HepG2 (cell line): ENCODE data around the gene SAMD4A. TPM values are rescaled to one million over a fixed set of nuclear protein-coding genes. Genes with fewer than 3 reads are reported as not detected.

Experiments
- ATAC-seq: fragments of 200-7000 bp; cut with Tn5 transposase; 3 replicates; pipeline ENCODE4 v1.9.1; 2020; ENCODE audit warnings: mild to moderate bottlenecking, moderate library complexity
- BruUV-seq: library from RNA; stranded (reverse); fragments of 400-500 nt; replicated peaks from 2 replicates; lab custom pipeline; 2021; lab: Mats Ljungman, UMichigan
- CTCF ChIA-PET: fragments of 300-600 bp; formaldehyde crosslinking; extraction: SDS; loops from one replicate; lab custom pipeline; 2021; ENCODE audit warnings: low total read pairs, inconsistent platforms, low intra/inter-chr PET ratio; lab: Yijun Ruan, JAX
- POLR2A ChIA-PET: fragments of 350-600 bp; sonication (Branson Sonifier 250); formaldehyde crosslinking; loops from one replicate; lab custom pipeline; 2020; ENCODE audit warnings: antibody characterized with exemption, inconsistent platforms; lab: Yijun Ruan, JAX
- DNase-seq: peaks from one replicate; pipeline ENCODE4 v3.0.0-alpha.2; 2015; ENCODE audit warnings: low spot score
- FAIRE-seq: peaks from 3 replicates; lab custom pipeline; 2011; peaks lifted over from hg19 to GRCh38; lab: Jason Lieb, UNC
- H2AFZ ChIP-seq: one replicate; pipeline ENCODE4 v1.6.1; 2011; ENCODE audit warnings: low read length, inconsistent platforms
- H3K27ac ChIP-seq: fragments of 300-600 bp; 3 replicates; pipeline ENCODE4 v1.8.0; 2011; ENCODE audit warnings: mixed run types, mild to moderate bottlenecking, mixed read lengths, low read length, inconsistent platforms; ENCODE audit not compliant: insufficient read depth; ENCODE audit errors: extremely low read length
- H3K27me3 ChIP-seq, 2 experiments: fragments of 200-600 bp in 1 of 2; 2 replicates in 1 of 2; 3 replicates in 1 of 2; pipeline versions ENCODE4 v1.6.0 to v1.8.0; 2011; ENCODE audit warnings: low read length in 2 of 2, mild to moderate bottlenecking in 2 of 2, moderate library complexity in 2 of 2, inconsistent platforms in 1 of 2; ENCODE audit not compliant: insufficient read depth in 2 of 2, control insufficient read depth in 1 of 2
- H3K36me3 ChIP-seq, 2 experiments: fragments of 200-600 bp in 1 of 2; replicated peaks in 1 of 2; 2 replicates in 1 of 2; 3 replicates in 1 of 2; pipeline versions ENCODE4 v1.5.1 to v1.8.0; 2011; ENCODE audit warnings: low read length in 2 of 2, inconsistent platforms in 1 of 2; ENCODE audit not compliant: insufficient read depth in 2 of 2, control insufficient read depth in 1 of 2
- H3K4me1 ChIP-seq: 2 replicates; pipeline ENCODE4 v1.5.1; 2012; ENCODE audit warnings: low read length, inconsistent platforms; ENCODE audit not compliant: insufficient read depth
- H3K4me2 ChIP-seq: 2 replicates; pipeline ENCODE4 v1.6.0; 2011; ENCODE audit warnings: low read depth, low read length, inconsistent platforms
- H3K4me3 ChIP-seq, 3 experiments: fragments of 200-600 bp in 1 of 3; sonication (generic), shearing (Covaris generic) in 1 of 3; replicated peaks in 1 of 3; 2 replicates each; pipeline ENCODE4 v1.5.1; 2011 to 2016; ENCODE audit warnings: low read length in 3 of 3, inconsistent platforms in 2 of 3, low read depth in 2 of 3, mild to moderate bottlenecking in 2 of 3, control low read depth in 1 of 3, mixed read lengths in 1 of 3; ENCODE audit not compliant: insufficient read depth in 1 of 3
- H3K79me2 ChIP-seq: one replicate; pipeline ENCODE4 v1.6.1; 2011; ENCODE audit warnings: low read length, inconsistent platforms; ENCODE audit not compliant: insufficient read depth
- H3K9ac ChIP-seq: 2 replicates; pipeline ENCODE4 v1.6.0; 2011; ENCODE audit warnings: mild to moderate bottlenecking, low read depth, low read length, inconsistent platforms; ENCODE audit not compliant: insufficient read depth
- H3K9me3 ChIP-seq: 2 replicates; pipeline ENCODE4 v1.5.1; 2012; ENCODE audit warnings: mild to moderate bottlenecking, low read length
- H4K20me1 ChIP-seq: 2 replicates; pipeline ENCODE4 v1.6.0; 2011; ENCODE audit warnings: inconsistent platforms, mild to moderate bottlenecking, low read length, moderate library complexity; ENCODE audit not compliant: insufficient read depth
- CBX1 ChIP-seq: IDR thresholded peaks from one replicate; pipeline ENCODE4 v1.6.1; 2016; ENCODE audit warnings: antibody characterized with exemption, low read depth
- FIP1L1 ChIP-seq: fragments of 200-400 bp; formaldehyde crosslinking; IDR thresholded peaks from 2 replicates; pipeline ENCODE4 v1.6.1; 2018; ENCODE audit warnings: low read depth, mild to moderate bottlenecking, low read length, moderate library complexity, borderline replicate concordance; ENCODE audit not compliant: insufficient read depth
- NR2F2 ChIP-seq: IDR thresholded peaks from 2 replicates; pipeline ENCODE4 v1.6.1; 2012; ENCODE audit warnings: low read depth, inconsistent platforms, borderline replicate concordance
- RORA ChIP-seq: sonication (generic); formaldehyde crosslinking; IDR thresholded peaks from 2 replicates; pipeline ENCODE4 v1.5.0; 2020; ENCODE audit warnings: mild to moderate bottlenecking, missing genetic modification reagents, moderate library complexity
- SIN3B ChIP-seq: fragments of 150-350 bp; IDR thresholded peaks from 2 replicates; pipeline ENCODE4 v1.6.1; 2014; ENCODE audit warnings: low read length
- ZNF30 ChIP-seq: sonication (generic); formaldehyde crosslinking; IDR thresholded peaks from 2 replicates; pipeline ENCODE4 v1.5.0; 2020; ENCODE audit warnings: mild to moderate bottlenecking, missing genetic modification reagents
- ZNF432 ChIP-seq: sonication (generic); formaldehyde crosslinking; IDR thresholded peaks from 2 replicates; pipeline ENCODE4 v1.5.0; 2020; ENCODE audit warnings: missing genetic modification reagents, mild to moderate bottlenecking, borderline replicate concordance
- ZNF496 ChIP-seq: sonication (generic); formaldehyde crosslinking; IDR thresholded peaks from 2 replicates; pipeline ENCODE4 v1.8.1; 2023; ENCODE audit warnings: mild to moderate bottlenecking, moderate library complexity, missing genetic modification reagents; ENCODE audit not compliant: insufficient replicate concordance
- WGBS: methylation state at CpG from one replicate; pipeline ENCODE4 v1.1.6; 2017; ENCODE audit warnings: low lambda C conversion rate; 5-methylcytosine and 5-hydroxymethylcytosine counted together
- in situ Hi-C: cut with HindIII; loops from 2 replicates; pipeline ENCODE4 v1.10.0; 2017; ENCODE audit warnings: low pct_unique_long_range_greater_than_20kb; ENCODE audit not compliant: extremely low pct_ligation_motif_present
- intact Hi-C: fragments of 100-400 bp; cut with micrococcal nuclease; formaldehyde crosslinking; loops from one replicate; pipeline ENCODE4 v1.10.0; 2022; ENCODE audit not compliant: unreplicated experiment
- polyA plus RNA-seq, 8 experiments: library from polyadenylated mRNA; depleted of rRNA in 3 of 8; stranded (reverse) in 7 of 8; unstranded in 1 of 8; fragments of >200 nt; fragmentation: Illumina TruSeq in 4 of 8; extraction: Trizol in 4 of 8; gene quantifications; 2 replicates each; pipeline versions ENCODE4 v1.2.1 to v1.2.3, GENCODE V29; 2011 to 2016; ENCODE audit warnings: low read depth in 4 of 8, missing spikeins in 1 of 8, mixed read lengths in 1 of 8; ENCODE audit not compliant: insufficient read depth in 1 of 8
- total RNA-seq, 5 experiments: library from RNA; depleted of rRNA; stranded (reverse); fragments of >200 nt; fragmentation: Illumina TruSeq; extraction: Trizol; gene quantifications; 2 replicates each; pipeline ENCODE4 v1.2.3, GENCODE V29; 2016; ENCODE audit warnings: low read depth in 1 of 5
- TF ChIP-seq, protein P1 (sequence below): sonication (generic); formaldehyde crosslinking; IDR thresholded peaks from 2 replicates; pipeline ENCODE4 v1.9.0; 2022; ENCODE audit warnings: low read depth, missing genetic modification reagents
- TF ChIP-seq, protein P2 (sequence below): sonication (generic); formaldehyde crosslinking; IDR thresholded peaks from 2 replicates; pipeline ENCODE4 v1.5.0; 2020; ENCODE audit warnings: missing genetic modification reagents, mild to moderate bottlenecking, borderline replicate concordance
- TF ChIP-seq, protein P3 (sequence below): sonication (generic); formaldehyde crosslinking; conservative IDR thresholded peaks from 2 replicates; pipeline ENCODE4 v1.4.0; 2020; ENCODE audit warnings: missing genetic modification reagents
- TF ChIP-seq, protein P4 (sequence below): sonication (generic); formaldehyde crosslinking; IDR thresholded peaks from 2 replicates; pipeline ENCODE4 v1.8.0; 2022; ENCODE audit warnings: low read depth, missing genetic modification reagents

Gene SAMD4A
- total and polyA plus RNA-seq, 2 of the 13 experiments (the other 11 are each of a cell fraction or from before 2014, with no cell fraction given) = 11.8 to 13.0 TPM

DNA sequence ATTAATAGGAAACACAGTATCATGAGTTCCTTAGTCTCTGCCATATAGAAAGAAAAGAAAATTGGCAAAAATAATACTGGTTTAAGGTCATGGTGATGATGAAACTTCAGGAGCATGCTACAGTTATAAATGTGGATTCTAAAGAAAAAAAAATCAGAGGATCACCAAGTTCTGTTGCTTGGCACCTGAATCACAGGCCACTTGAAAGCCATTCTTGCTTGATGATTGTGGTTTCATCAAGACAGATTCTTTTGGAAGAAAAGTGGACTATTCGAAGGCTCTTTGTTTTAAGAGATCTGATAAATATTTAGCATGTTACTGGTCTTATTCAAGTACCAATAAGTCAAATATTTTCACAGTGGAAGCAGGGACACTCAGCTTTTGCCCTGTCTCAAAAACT is 148.9 kb downstream of the SAMD4A start (continued):
- TF ChIP-seq, protein P1, sequence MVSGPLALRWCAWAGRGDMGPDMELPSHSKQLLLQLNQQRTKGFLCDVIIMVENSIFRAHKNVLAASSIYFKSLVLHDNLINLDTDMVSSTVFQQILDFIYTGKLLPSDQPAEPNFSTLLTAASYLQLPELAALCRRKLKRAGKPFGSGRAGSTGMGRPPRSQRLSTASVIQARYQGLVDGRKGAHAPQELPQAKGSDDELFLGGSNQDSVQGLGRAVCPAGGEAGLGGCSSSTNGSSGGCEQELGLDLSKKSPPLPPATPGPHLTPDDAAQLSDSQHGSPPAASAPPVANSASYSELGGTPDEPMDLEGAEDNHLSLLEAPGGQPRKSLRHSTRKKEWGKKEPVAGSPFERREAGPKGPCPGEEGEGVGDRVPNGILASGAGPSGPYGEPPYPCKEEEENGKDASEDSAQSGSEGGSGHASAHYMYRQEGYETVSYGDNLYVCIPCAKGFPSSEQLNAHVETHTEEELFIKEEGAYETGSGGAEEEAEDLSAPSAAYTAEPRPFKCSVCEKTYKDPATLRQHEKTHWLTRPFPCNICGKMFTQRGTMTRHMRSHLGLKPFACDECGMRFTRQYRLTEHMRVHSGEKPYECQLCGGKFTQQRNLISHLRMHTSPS (CRISPR knock-in tag) = no peak
- no peak for TF ChIP-seq CBX1
- TF ChIP-seq, protein P2, sequence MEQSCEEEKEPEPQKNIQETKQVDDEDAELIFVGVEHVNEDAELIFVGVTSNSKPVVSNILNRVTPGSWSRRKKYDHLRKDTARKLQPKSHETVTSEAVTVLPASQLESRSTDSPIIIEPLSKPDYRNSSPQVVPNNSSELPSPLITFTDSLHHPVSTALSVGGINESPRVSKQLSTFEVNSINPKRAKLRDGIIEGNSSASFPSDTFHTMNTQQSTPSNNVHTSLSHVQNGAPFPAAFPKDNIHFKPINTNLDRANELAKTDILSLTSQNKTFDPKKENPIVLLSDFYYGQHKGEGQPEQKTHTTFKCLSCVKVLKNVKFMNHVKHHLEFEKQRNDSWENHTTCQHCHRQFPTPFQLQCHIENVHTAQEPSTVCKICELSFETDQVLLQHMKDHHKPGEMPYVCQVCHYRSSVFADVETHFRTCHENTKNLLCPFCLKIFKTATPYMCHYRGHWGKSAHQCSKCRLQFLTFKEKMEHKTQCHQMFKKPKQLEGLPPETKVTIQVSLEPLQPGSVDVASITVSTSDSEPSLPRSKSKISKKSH = no peak
- TF ChIP-seq, all 625 proteins: peak for 0

DNA sequence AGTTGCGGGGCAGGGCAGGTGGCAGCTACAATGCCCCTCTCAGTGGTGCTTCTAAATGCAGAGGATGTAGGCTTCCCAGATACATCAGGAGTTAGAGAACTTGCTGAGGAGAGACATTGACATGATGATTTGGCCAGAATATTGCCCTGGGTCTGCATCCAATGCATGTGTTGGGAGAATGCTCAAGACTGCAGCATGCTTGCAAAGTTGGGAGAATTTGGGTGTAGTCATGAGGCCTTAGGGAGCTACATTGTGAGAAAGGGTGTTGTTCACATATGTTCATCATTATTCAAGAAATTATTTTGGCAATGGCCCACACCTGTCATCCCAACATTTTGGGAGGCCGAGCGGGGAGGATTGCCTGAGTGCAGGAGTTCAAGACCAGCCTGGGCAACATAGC is 149.9 kb downstream of the SAMD4A start:
- CTCF ChIA-PET = no interaction called here
- no peak for FAIRE-seq
- in situ Hi-C loops = no loop called here
- no peak for TF ChIP-seq RORA
- TF ChIP-seq ZNF30 (CRISPR knock-in tag) = no peak
- TF ChIP-seq NR2F2 = no peak
- no peak for TF ChIP-seq SIN3B
- no peak for TF ChIP-seq ZNF496 (CRISPR knock-in tag)
- no peak for TF ChIP-seq ZNF432 (CRISPR knock-in tag)
- TF ChIP-seq, protein P3, sequence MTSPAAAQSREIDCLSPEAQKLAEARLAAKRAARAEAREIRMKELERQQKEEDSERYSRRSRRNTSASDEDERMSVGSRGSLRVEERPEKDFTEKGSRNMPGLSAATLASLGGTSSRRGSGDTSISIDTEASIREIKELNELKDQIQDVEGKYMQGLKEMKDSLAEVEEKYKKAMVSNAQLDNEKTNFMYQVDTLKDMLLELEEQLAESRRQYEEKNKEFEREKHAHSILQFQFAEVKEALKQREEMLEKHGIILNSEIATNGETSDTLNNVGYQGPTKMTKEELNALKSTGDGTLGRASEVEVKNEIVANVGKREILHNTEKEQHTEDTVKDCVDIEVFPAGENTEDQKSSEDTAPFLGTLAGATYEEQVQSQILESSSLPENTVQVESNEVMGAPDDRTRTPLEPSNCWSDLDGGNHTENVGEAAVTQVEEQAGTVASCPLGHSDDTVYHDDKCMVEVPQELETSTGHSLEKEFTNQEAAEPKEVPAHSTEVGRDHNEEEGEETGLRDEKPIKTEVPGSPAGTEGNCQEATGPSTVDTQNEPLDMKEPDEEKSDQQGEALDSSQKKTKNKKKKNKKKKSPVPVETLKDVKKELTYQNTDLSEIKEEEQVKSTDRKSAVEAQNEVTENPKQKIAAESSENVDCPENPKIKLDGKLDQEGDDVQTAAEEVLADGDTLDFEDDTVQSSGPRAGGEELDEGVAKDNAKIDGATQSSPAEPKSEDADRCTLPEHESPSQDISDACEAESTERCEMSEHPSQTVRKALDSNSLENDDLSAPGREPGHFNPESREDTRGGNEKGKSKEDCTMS (CRISPR knock-in tag) = no peak
- TF ChIP-seq, protein P4, sequence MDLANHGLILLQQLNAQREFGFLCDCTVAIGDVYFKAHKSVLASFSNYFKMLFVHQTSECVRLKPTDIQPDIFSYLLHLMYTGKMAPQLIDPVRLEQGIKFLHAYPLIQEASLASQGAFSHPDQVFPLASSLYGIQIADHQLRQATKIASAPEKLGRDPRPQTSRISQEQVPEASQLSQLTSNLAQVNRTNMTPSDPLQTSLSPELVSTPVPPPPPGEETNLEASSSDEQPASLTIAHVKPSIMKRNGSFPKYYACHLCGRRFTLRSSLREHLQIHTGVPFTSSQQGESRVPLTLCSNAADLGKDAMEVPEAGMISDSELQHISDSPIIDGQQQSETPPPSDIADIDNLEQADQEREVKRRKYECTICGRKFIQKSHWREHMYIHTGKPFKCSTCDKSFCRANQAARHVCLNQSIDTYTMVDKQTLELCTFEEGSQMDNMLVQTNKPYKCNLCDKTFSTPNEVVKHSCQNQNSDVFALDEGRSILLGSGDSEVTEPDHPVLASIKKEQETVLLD (CRISPR knock-in tag) = no peak
- no peak for TF ChIP-seq FIP1L1

More for the DNA sequence above, 149.9 kb downstream of the SAMD4A start:
- WGBS = 98% methylated on average over 3 of the region's 3 CpGs
- intact Hi-C loops = no loop called here
- H4K20me1 ChIP-seq = peaks cover 8% of the 10 kb centered on the region; the same call in 1 of the 2 replicates
- no peak overlapping the region for H2AFZ ChIP-seq
- peaks cover 0 to 2% of the 10 kb centered on the region in 2 experiments; a peak in 2 of 5 replicates for H3K36me3 ChIP-seq
- no peak overlapping the region for H3K27ac ChIP-seq
- peaks cover 40% of the 10 kb centered on the region for H3K4me1 ChIP-seq
- POLR2A ChIA-PET = no interaction called here
- no peak overlapping the region for H3K4me2 ChIP-seq
- no peak for ATAC-seq
- H3K9me3 ChIP-seq = no peaks in the 10 kb centered on the region
- H3K27me3 ChIP-seq = no peaks in the 10 kb centered on the region
- H3K79me2 ChIP-seq = peaks cover 15% of the 10 kb centered on the region
- no peak for DNase-seq
- no peak overlapping the region for H3K9ac ChIP-seq
- no peak overlapping the region for H3K4me3 ChIP-seq
- no TSS peak for BruUV-seq
